GM12874 (cell line): ENCODE measurements around the gene COL6A1.

Experiments used
- TF ChIP-seq, protein P1 (sequence below): IDR thresholded peaks from 2 replicates; pipeline ENCODE4 v1.5.1; 2011; ENCODE audit warnings: low read depth, mild to moderate bottlenecking, control low read depth, low read length, moderate library complexity; ENCODE audit not compliant: insufficient read depth

COL6A1 gene, protein sequence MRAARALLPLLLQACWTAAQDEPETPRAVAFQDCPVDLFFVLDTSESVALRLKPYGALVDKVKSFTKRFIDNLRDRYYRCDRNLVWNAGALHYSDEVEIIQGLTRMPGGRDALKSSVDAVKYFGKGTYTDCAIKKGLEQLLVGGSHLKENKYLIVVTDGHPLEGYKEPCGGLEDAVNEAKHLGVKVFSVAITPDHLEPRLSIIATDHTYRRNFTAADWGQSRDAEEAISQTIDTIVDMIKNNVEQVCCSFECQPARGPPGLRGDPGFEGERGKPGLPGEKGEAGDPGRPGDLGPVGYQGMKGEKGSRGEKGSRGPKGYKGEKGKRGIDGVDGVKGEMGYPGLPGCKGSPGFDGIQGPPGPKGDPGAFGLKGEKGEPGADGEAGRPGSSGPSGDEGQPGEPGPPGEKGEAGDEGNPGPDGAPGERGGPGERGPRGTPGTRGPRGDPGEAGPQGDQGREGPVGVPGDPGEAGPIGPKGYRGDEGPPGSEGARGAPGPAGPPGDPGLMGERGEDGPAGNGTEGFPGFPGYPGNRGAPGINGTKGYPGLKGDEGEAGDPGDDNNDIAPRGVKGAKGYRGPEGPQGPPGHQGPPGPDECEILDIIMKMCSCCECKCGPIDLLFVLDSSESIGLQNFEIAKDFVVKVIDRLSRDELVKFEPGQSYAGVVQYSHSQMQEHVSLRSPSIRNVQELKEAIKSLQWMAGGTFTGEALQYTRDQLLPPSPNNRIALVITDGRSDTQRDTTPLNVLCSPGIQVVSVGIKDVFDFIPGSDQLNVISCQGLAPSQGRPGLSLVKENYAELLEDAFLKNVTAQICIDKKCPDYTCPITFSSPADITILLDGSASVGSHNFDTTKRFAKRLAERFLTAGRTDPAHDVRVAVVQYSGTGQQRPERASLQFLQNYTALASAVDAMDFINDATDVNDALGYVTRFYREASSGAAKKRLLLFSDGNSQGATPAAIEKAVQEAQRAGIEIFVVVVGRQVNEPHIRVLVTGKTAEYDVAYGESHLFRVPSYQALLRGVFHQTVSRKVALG

DNA sequence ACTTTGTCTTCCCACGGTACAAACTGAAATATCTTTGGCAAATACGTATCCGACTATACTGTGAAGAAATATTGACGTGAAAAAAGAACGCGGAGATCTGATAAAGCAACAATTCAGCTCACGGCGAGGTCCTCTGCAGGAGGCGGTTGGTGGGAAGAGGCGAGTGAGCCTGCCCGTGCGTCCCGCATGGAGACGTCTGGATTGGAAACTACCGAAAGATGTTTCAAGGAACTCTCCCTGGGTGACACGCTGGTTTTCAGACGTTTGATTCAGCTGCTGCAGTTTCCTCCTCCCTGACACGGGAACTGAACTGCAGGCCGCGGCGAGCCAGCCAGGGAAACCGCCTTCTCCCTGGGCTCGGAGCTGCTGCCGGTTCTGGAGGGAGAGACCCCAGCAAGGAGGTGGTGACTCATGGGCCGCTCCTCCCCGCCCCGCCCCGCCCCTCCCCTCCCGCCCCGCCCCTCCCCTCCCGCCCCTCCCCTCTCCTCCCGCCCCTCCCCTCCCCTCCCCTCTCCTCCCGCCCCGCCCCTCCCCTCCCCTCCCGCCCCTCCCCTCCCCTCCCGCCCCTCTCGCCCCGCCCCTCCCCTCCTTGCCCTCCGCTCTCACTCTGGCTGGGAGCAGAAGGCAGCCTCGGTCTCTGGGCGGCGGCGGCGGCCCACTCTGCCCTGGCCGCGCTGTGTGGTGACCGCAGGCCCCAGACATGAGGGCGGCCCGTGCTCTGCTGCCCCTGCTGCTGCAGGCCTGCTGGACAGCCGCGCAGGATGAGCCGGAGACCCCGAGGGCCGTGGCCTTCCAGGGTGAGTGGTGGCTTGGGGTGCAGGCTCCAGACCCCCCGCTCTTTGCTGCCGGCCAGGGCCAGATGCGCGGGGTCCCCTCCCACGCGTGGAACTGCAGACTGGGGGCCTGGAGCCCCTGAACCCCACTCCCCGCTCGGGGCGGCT is at the start of gene COL6A1:
TSS of gene COL6A1 (plus strand) at position 620 of the 941 bp plus-strand sequence. CDS start at position 701, 81 bp downstream.
- TF ChIP-seq, protein P1, sequence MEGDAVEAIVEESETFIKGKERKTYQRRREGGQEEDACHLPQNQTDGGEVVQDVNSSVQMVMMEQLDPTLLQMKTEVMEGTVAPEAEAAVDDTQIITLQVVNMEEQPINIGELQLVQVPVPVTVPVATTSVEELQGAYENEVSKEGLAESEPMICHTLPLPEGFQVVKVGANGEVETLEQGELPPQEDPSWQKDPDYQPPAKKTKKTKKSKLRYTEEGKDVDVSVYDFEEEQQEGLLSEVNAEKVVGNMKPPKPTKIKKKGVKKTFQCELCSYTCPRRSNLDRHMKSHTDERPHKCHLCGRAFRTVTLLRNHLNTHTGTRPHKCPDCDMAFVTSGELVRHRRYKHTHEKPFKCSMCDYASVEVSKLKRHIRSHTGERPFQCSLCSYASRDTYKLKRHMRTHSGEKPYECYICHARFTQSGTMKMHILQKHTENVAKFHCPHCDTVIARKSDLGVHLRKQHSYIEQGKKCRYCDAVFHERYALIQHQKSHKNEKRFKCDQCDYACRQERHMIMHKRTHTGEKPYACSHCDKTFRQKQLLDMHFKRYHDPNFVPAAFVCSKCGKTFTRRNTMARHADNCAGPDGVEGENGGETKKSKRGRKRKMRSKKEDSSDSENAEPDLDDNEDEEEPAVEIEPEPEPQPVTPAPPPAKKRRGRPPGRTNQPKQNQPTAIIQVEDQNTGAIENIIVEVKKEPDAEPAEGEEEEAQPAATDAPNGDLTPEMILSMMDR = no peak

DNA sequence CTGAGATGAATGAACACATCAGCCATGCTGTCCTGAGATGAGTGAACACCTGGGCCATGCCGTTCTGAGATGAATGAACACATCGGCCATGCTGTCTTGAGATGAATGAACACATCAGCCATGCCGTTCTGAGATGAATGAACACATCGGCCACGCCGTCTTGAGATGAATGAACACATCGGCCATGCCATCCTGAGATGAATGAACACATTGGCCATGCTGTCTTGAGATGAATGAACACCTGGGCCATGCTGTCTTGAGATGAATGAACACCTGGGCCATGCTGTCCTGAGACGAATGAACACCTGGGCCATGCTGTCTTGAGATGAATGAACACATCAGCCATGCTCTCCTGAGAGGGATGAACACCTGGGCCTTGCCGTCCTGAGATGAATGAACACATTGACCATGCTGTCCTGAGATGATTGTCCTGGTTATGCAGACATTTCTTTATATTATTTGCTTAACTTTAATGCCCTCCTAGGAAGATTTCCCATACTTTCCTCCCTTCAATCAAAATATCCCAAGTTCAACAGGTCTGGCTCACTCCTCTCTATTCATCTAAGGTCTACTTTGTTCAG is 48.6 kb upstream of the COL6A1 start:
- TF ChIP-seq, protein P1 = no peak

- TF ChIP-seq, protein P1 = no peak
Measured at GRCh38 chr21:45934085-45934484, 47.5 kb upstream of the COL6A1 start.

- TF ChIP-seq, protein P1 = no peak
Measured at GRCh38 chr21:45934554-45934953, 47.0 kb upstream of the COL6A1 start.

DNA sequence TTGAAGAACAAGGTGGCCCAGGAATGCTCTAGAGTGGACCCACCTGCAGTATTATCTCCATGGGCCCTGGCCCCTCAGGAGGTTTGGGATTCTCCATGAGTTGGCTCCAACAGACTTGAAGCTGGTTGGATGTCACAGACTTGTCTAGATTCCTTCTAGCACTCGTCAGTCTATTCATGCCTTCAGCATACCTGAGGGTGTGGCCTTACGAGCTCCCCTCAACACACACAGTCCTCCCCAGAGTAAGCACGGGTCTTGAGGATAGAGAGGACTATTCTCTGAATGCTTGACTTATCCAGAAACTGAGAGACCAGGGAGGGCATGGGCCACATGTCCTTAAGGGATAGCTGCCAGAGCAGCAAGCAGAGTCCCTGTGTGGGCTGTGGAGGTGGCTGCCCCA is 45.9 kb upstream of the COL6A1 start:
- TF ChIP-seq, protein P1 = no peak

- TF ChIP-seq, protein P1 = no peak
Measured at GRCh38 chr21:45937721-45938452, 43.7 kb upstream of the COL6A1 start.
